ENCODE measurements around the gene FOXJ3.

DNA sequence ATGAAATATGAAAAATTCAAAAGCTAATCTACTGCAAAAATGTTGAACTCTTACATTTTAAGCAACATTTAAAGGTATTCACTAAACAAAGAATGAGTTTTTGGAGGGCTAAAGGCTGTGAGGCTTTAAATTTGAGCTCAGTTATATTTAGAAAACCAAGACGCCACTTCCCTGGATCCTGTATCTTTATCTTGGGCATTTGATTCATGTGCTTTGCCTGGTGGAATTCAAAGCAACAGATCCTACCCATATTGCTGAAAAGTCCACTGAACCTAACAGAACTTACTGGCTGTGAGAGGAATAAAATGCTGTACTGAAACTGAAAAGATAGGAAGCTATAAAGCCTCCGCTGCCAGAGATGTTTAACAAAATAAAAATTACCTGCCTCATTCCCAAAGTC, 14.3 kb downstream of the FOXJ3 start:
- TF ChIP-seq CTCF (IDR thresholded peaks at IDR 0.05 in 2 of 3, conservative IDR thresholded peaks at IDR 0.05 in 1 of 3; ENCODE audit: borderline replicate concordance in 1 of 3, insufficient read depth in 1 of 3, low read depth in 2 of 3, low read length in 2 of 3), result no peak
- no peak for TF ChIP-seq REST (IDR thresholded peaks at IDR 0.05; ENCODE audit: low read depth)
- no peak for TF ChIP-seq RAD21 (IDR thresholded peaks at IDR 0.05; ENCODE audit: low read depth)
- no peak for TF ChIP-seq EZH2phosphoT487 (IDR thresholded peaks at IDR 0.05; ENCODE audit: borderline replicate concordance)
- no peak for TF ChIP-seq POLR2AphosphoS5 (IDR thresholded peaks at IDR 0.05; ENCODE audit: low read depth, low read length)
- no peak for TF ChIP-seq MAX (IDR thresholded peaks at IDR 0.05)
- TF ChIP-seq ZFX (IDR thresholded peaks at IDR 0.05), result no peak
- TF ChIP-seq POLR2A (IDR thresholded peaks at IDR 0.05; ENCODE audit: borderline replicate concordance, extremely low read depth, insufficient read depth, insufficient read length), result no peak
- TF ChIP-seq EZH2 (IDR thresholded peaks at IDR 0.05), result no peak
